Spleen (tissue), 11 donors: ENCODE data around the gene OR5K2. TPM values are rescaled to one million over a fixed set of nuclear protein-coding genes. Genes with fewer than 3 reads are reported as not detected.

ENCODE experiments used
- DNase-seq: peaks from one replicate; pipeline ENCODE4 v3.0.0-alpha.2; 2020
- H3K27ac ChIP-seq, 8 donors: fragments of 200-600 bp; sonication (generic) in 7 of 8; 1 replicate in 4 of 8; 2 replicates in 4 of 8; pipeline versions ENCODE4 v1.5.0 to v1.8.0; 2016 to 2021; ENCODE audit warnings: inconsistent platforms in 4 of 8, mild to moderate bottlenecking in 4 of 8, moderate library complexity in 1 of 8
- H3K27me3 ChIP-seq, 7 donors: fragments of 200-600 bp; sonication (generic) in 6 of 7; replicated peaks in 1 of 7; 1 replicate in 4 of 7; 2 replicates in 3 of 7; pipeline versions ENCODE4 v1.5.0 to v1.8.0; 2016 to 2021; ENCODE audit warnings: inconsistent platforms in 3 of 7, mild to moderate bottlenecking in 1 of 7
- H3K36me3 ChIP-seq, 6 donors: fragments of 200-600 bp; sonication (generic) in 5 of 6; 1 replicate in 4 of 6; 2 replicates in 2 of 6; pipeline versions ENCODE4 v1.5.0 to v1.8.0; 2016 to 2021; ENCODE audit warnings: inconsistent platforms in 2 of 6
- H3K4me1 ChIP-seq, 6 donors: fragments of 200-600 bp; sonication (generic) in 5 of 6; 1 replicate in 3 of 6; 2 replicates in 3 of 6; pipeline versions ENCODE4 v1.5.0 to v1.8.0; 2016 to 2021; ENCODE audit warnings: inconsistent platforms in 3 of 6
- H3K4me3 ChIP-seq, 8 donors: fragments of 200-600 bp; sonication (generic) in 7 of 8; 1 replicate in 4 of 8; 2 replicates in 4 of 8; pipeline versions ENCODE4 v1.5.0 to v1.8.0; 2016 to 2021; ENCODE audit warnings: inconsistent platforms in 4 of 8, mild to moderate bottlenecking in 4 of 8, moderate library complexity in 2 of 8
- H3K9me3 ChIP-seq, 8 donors: fragments of 200-600 bp; sonication (generic) in 7 of 8; 1 replicate in 4 of 8; 2 replicates in 4 of 8; pipeline versions ENCODE4 v1.5.0 to v1.8.0; 2016 to 2021; ENCODE audit warnings: inconsistent platforms in 4 of 8
- CTCF ChIP-seq, 11 experiments: fragments of 200-600 bp in 7 of 11; fragments of 450-650 bp in 4 of 11; sonication (generic) in 4 of 11; IDR thresholded peaks in 8 of 11; conservative IDR thresholded peaks in 3 of 11; 1 replicate in 7 of 11; 2 replicates in 4 of 11; pipeline versions ENCODE4 v1.4.0 to v1.8.0; 2016 to 2021; ENCODE audit warnings: antibody characterized with exemption in 11 of 11, inconsistent platforms in 4 of 11, mild to moderate bottlenecking in 1 of 11
- POLR2A ChIP-seq, 3 donors: fragments of 450-650 bp; IDR thresholded peaks; one replicate each; pipeline ENCODE4 v1.5.1; 2017; ENCODE audit warnings: antibody characterized with exemption in 3 of 3, mild to moderate bottlenecking in 1 of 3
- POLR2AphosphoS5 ChIP-seq, 3 donors: sonication (generic); formaldehyde crosslinking; IDR thresholded peaks; one replicate each; pipeline ENCODE4 v1.5.1; 2017; ENCODE audit warnings: antibody characterized with exemption in 3 of 3
- WGBS, 5 donors: extraction: QIAGEN DNeasy Blood & Tissue Kit in 3 of 5; methylation state at CpG; one replicate each; pipeline versions ENCODE4 v1.1.5 to v1.1.7; 2013 to 2018; 5-methylcytosine and 5-hydroxymethylcytosine counted together
- intact Hi-C: fragments of 100-400 bp; cut with DNase I; formaldehyde crosslinking; loops from one replicate; pipeline ENCODE4 v1.15.0; 2023; ENCODE audit warnings: low total_unique reads
- polyA plus RNA-seq, 3 donors: library from polyadenylated mRNA; stranded (reverse); fragments of 200-250 nt; gene quantifications; one replicate each; pipeline ENCODE4 v1.2.1, GENCODE V29; 2013
- total RNA-seq, 7 donors: library from RNA; depleted of rRNA in 3 of 7; stranded (reverse); fragments of >200 nt in 3 of 7; fragmentation: NEBNext Ultra II Directional in 4 of 7; extraction: Animal tissue kit (Norgen Biotek cat#: 25700) in 4 of 7; gene quantifications; one replicate each; pipeline versions ENCODE4 v1.1.0 to v1.2.1, GENCODE V29; 2016 to 2021
- donor health status: healthy with polysubstance abuse.
- donor health status: DM: no; HTN: no; CAD: no; lungs with moderate emphysema.
- donor health status: DM: no; HTN: no; CAD: no.
- donor health status: Bipolar disorder and iron deficiency.
- donor health status: healthy.
- donor health status: DM: no; HTN: no; CAD: no.
- donor health status: DM: yes; HTN: yes; CAD: no.

OR5K2 gene
- total and polyA plus RNA-seq, 10 donors = not detected

- TF ChIP-seq CTCF (IDR thresholded peaks at IDR 0.05 in 8 of 11, conservative IDR thresholded peaks at IDR 0.05 in 3 of 11) (no peak), POLR2A (IDR thresholded peaks at IDR 0.05) (no peak), POLR2AphosphoS5 (IDR thresholded peaks at IDR 0.05) (no peak)
- Histone ChIP-seq H3K27me3 (no peaks in the 10 kb centered on the region), H3K4me3 (no peak overlapping the region), H3K4me1 (no peaks in the 10 kb centered on the region), H3K9me3 (peaks cover 0 to 11% (median 6%) of the 10 kb centered on the region in 8 donors), H3K27ac (no peak overlapping the region), H3K36me3 (no peaks in the 10 kb centered on the region)
- WGBS, 5 donors = 93 to 100% (median 95%) methylated on average over 1 of the region's 1 CpG
- intact Hi-C loops = no loop called here
- DNase-seq = no peak
Observed at GRCh38 chr3:98454929-98455328, 42.6 kb upstream of the OR5K2 start.

- WGBS, 5 donors = 87 to 98% (median 93%) methylated on average over 2 of the region's 2 CpGs
- intact Hi-C loops = no loop called here
Observed at GRCh38 chr3:98457543-98457942, 39.9 kb upstream of the OR5K2 start.

GRCh38 chr3:98460220-98460619, 37.3 kb upstream of the OR5K2 start:
- intact Hi-C loops = no loop called here
- Histone ChIP-seq H3K27me3 (no peaks in the 10 kb centered on the region), H3K27ac (no peak overlapping the region), H3K4me3 (no peak overlapping the region), H3K36me3 (no peaks in the 10 kb centered on the region), H3K9me3 (peaks cover 0 to 11% (median 6%) of the 10 kb centered on the region in 8 donors), H3K4me1 (no peaks in the 10 kb centered on the region)
- no peak for DNase-seq
- no peak for TF ChIP-seq POLR2AphosphoS5 (IDR thresholded peaks at IDR 0.05)
- TF ChIP-seq CTCF (IDR thresholded peaks at IDR 0.05 in 8 of 11, conservative IDR thresholded peaks at IDR 0.05 in 3 of 11) = no peak
- no peak for TF ChIP-seq POLR2A (IDR thresholded peaks at IDR 0.05)

More at GRCh38 chr3:98457543-98457942, 39.9 kb upstream of the OR5K2 start:
- Histone ChIP-seq H3K4me1 (no peaks in the 10 kb centered on the region), H3K27me3 (no peaks in the 10 kb centered on the region), H3K36me3 (no peaks in the 10 kb centered on the region), H3K27ac (no peak overlapping the region), H3K9me3 (peaks cover 0 to 11% (median 6%) of the 10 kb centered on the region in 8 donors), H3K4me3 (no peak overlapping the region)
- no peak for DNase-seq
- TF ChIP-seq CTCF (IDR thresholded peaks at IDR 0.05 in 8 of 11, conservative IDR thresholded peaks at IDR 0.05 in 3 of 11) = no peak
- TF ChIP-seq POLR2A (IDR thresholded peaks at IDR 0.05) = no peak
- TF ChIP-seq POLR2AphosphoS5 (IDR thresholded peaks at IDR 0.05) = no peak

GRCh38 chr3:98462901-98463300, 34.6 kb upstream of the OR5K2 start, which contains the start of gene OR5K1:
Gene OR5K1, plus strand, starts transcription at chr3:98463201. Its CDS starts 6,376 bp downstream, at chr3:98469577.
- TF ChIP-seq CTCF (IDR thresholded peaks at IDR 0.05 in 8 of 11, conservative IDR thresholded peaks at IDR 0.05 in 3 of 11) (no peak), POLR2AphosphoS5 (IDR thresholded peaks at IDR 0.05) (no peak), POLR2A (IDR thresholded peaks at IDR 0.05) (no peak)
- Histone ChIP-seq H3K36me3 (no peaks in the 10 kb centered on the region), H3K27me3 (no peaks in the 10 kb centered on the region), H3K9me3 (peaks cover 0 to 10% (median 7%) of the 10 kb centered on the region in 8 donors), H3K4me1 (no peaks in the 10 kb centered on the region), H3K27ac (no peak within 1 kb of the TSS), H3K4me3 (no peak within 1 kb of the TSS)
- 76 to 92% (median 84%) methylated on average over 1 of the region's 1 CpG for WGBS, 5 donors
- DNase-seq = no peak
- intact Hi-C loops = no loop called here
